Effector memory CD8-positive, alpha-beta T cell (primary cell): ENCODE measurements around the gene GRM8.

Source experiments
- ATAC-seq: fragments of 150-1000 bp; cut with Tn5 transposase; replicated peaks from 2 replicates; pipeline ENCODE4 v1.10.0; 2021; ENCODE audit warnings: mild to moderate bottlenecking, moderate library complexity
- DNase-seq, 3 experiments: peaks; one replicate each; pipeline ENCODE4 v3.0.0; 2021
- H3K27ac Mint-ChIP-seq, 2 donors: one replicate each; pipeline ENCODE4 v1.8.0; 2022; ENCODE audit warnings: mild to moderate bottlenecking in 2 of 2, mixed read lengths in 2 of 2, moderate library complexity in 2 of 2
- H3K27me3 Mint-ChIP-seq, 2 donors: one replicate each; pipeline ENCODE4 v1.8.0; 2022; ENCODE audit warnings: mixed read lengths in 2 of 2
- H3K36me3 Mint-ChIP-seq: one replicate; pipeline ENCODE4 v1.8.0; 2022; ENCODE audit warnings: mild to moderate bottlenecking, moderate library complexity, mixed read lengths; ENCODE audit not compliant: insufficient read depth
- H3K4me1 Mint-ChIP-seq, 2 donors: one replicate each; pipeline ENCODE4 v1.8.0; 2022; ENCODE audit warnings: low read depth in 2 of 2, mixed read lengths in 2 of 2
- H3K4me3 Mint-ChIP-seq, 2 donors: one replicate each; pipeline ENCODE4 v1.8.0; 2022; ENCODE audit warnings: mild to moderate bottlenecking in 2 of 2, mixed read lengths in 2 of 2, moderate library complexity in 2 of 2
- H3K9me3 Mint-ChIP-seq, 2 donors: one replicate each; pipeline ENCODE4 v1.8.0; 2022; ENCODE audit warnings: mixed read lengths in 2 of 2

Gene GRM8

DNA sequence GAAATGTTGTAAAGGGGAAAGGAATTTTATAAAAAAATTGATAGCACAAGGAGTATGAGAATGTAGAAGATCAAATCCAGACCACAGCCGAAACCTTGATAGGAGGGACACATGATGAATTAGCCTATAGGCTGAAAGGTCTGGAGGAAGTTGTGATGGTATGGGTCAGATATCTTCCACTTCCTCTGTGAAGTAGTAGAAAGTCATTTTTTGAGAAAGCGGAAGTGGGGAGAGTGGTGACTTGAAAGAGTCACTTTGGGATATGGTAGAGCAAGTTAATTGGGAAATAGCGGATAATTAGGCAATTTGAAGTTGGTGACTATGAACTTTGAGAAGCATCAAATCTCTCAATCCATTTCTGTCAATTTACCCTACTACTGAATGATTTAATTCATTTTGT, 99.4 kb downstream of the GRM8 start:
- Mint-ChIP-seq H3K4me1 (no peaks in the 10 kb centered on the region), H3K4me3 (no peak overlapping the region), H3K9me3 (no peaks in the 10 kb centered on the region), H3K36me3 (no peaks in the 10 kb centered on the region), H3K27me3 (peaks cover 12 to 18% of the 10 kb centered on the region in 2 donors), H3K27ac (no peak overlapping the region)
- ATAC-seq (no peak), DNase-seq (no peak)

DNA sequence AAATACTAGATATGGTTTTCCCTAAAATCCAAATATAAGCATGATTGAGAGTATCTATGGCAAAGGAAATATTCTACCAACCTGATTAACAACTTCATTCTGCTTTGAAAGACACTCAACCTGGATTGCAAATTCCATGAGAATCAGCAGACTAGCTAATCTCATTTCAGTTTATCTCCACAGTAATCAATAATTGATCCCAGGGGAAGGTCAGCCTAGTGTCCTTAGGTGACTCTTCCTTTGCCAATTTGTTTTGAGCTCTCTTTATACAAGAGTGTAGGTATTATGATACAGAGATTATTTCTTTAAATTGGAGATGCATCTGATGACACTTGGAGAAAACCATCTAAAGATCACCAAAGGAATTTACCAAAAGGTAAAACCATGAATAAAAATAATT, 100.3 kb downstream of the GRM8 start:
- Mint-ChIP-seq H3K9me3 (no peaks in the 10 kb centered on the region), H3K27ac (no peak overlapping the region), H3K27me3 (peaks cover 12 to 18% of the 10 kb centered on the region in 2 donors), H3K36me3 (no peaks in the 10 kb centered on the region), H3K4me3 (no peak overlapping the region), H3K4me1 (no peaks in the 10 kb centered on the region)
- DNase-seq, result no peak
- ATAC-seq, result no peak

DNA sequence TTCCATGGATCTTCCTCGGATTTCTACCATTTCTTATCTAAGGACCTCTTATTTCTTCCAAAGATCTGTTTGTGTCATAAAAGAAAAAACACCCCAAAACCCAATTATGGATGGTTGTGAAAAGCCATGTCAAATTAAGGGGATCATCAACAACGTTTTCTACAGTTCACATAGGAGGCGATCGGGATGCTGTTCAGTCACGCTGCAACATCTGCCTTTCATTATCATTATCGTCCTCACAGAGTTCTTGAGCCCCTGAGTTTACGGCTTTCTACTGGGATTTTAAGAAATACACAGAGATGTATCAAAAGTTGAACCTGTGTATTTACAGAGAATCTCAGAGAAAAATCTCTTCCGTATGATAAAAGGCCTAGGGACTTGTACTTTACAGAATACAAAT, 101.4 kb downstream of the GRM8 start:
- H3K36me3 Mint-ChIP-seq, result no peaks in the 10 kb centered on the region
- peaks cover 12 to 17% of the 10 kb centered on the region in 2 donors for H3K27me3 Mint-ChIP-seq
- no peaks in the 10 kb centered on the region for H3K9me3 Mint-ChIP-seq
- H3K4me1 Mint-ChIP-seq, result no peaks in the 10 kb centered on the region
- no peak overlapping the region for H3K27ac Mint-ChIP-seq
- no peak for ATAC-seq
- no peak for DNase-seq
- no peak overlapping the region for H3K4me3 Mint-ChIP-seq

DNA sequence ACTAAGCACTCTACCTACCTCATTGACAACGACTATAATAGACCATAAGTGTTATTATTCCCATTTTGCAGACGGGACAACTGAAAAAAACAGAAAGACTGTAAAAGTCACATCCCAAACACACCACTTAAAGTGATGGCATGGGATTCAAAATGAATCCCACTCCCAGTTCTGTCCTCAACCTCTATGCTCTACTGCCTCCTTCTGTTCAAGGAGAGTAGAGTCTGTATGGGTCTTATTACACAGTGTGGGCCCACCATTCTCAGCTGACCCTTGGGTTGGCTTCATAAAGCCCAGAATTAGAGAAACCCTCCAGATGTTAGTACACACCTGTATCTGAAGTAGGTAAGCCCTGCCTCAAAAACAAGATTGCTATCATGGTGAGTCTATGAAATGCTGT, 102.2 kb downstream of the GRM8 start:
- ATAC-seq, result no peak
- no peaks in the 10 kb centered on the region for H3K4me1 Mint-ChIP-seq
- no peaks in the 10 kb centered on the region for H3K9me3 Mint-ChIP-seq
- H3K36me3 Mint-ChIP-seq, result no peaks in the 10 kb centered on the region
- no peak for DNase-seq
- peaks cover 9 to 12% of the 10 kb centered on the region in 2 donors for H3K27me3 Mint-ChIP-seq
- H3K27ac Mint-ChIP-seq, result no peak overlapping the region
- H3K4me3 Mint-ChIP-seq, result no peak overlapping the region

DNA sequence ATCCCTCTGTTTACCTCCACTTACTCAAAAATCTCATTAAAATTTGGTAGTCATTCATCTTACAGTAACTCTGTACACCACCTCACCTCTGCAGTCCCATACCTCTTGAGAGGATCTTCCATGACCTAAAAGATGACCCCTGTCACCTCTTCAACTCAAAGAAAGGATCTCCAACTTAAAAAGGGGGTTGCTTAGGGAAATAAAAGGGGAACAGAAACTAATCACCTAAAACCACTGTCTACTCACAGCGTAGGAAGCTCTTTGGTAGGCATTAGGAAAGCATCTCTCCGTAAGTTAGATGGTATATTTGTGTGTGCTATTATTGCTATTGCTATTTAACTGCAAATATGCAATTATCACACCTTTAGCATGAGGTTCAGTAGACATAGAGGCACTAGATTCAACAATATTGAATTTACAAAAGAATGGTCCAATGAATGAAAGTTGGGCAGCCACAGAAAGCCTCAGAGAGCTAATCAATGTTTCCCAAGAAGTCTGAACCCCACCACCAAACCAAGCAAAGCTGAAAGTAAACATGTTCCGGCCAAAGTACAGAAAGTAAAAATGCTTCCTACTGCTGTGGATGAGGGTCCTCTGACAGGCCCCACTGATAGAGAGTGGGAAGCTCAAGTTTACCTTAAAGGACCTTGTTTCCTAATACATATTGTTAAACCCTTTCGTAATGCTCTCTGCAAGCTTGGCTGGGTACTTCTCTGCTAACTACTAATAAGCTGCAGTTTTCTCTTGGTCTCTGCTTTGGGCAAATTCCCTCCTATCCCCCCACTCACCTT, 105.8 kb downstream of the GRM8 start:
- no peaks in the 10 kb centered on the region for H3K9me3 Mint-ChIP-seq
- H3K27me3 Mint-ChIP-seq, result peaks cover 0 to 6% of the 10 kb centered on the region in 2 donors
- DNase-seq (no peak), ATAC-seq (no peak)
- H3K4me1 Mint-ChIP-seq, result no peaks in the 10 kb centered on the region
- no peak overlapping the region for H3K27ac Mint-ChIP-seq
- H3K36me3 Mint-ChIP-seq, result no peaks in the 10 kb centered on the region
- no peak overlapping the region for H3K4me3 Mint-ChIP-seq

DNA sequence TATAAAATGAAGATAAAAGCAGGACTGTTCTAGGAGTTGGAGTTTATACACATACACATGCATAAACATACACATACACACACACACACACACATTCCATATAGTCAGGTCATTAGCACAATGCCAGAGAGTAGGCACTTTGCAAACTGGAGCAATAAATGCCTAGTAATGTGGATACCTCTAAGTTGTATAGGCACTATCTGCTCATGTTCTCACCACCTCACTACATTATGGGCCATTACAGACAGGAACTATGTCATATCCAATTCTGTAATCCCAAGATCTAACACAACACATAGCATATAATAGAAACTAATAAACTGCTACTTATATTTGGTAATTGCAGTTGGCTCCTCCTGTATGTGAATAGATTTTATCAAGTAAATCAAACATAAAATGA, 115.6 kb downstream of the GRM8 start:
- Mint-ChIP-seq H3K9me3 (peaks cover 0 to 2% of the 10 kb centered on the region in 2 donors), H3K36me3 (no peaks in the 10 kb centered on the region)

DNA sequence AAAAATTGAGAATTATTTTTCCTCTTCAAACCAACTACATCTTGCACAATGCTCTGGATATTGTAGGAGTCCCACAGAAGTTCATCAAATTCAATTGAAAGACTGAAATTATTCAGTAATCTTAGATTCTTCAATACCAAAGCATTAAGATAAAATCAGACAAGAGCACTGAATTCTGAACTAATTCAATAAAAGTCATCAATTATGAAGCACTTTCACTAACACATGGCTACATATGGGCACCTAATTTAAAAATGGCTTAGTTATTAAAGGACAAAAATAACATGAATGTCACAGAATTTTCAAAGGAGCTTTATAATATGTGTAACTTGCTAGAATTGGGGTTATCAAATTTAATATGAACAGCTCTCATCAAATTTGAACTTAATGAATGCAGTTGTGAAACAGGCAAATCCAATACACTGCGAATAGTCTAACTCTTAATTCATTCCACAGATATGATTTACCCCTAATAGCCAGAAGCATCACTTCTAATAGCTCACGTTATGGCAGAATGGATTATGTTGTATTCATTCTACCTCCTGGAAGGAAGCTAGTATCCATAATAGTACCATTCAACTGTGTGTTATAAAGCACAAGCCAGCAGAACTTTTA, 116.8 kb downstream of the GRM8 start:
- no peaks in the 10 kb centered on the region for H3K36me3 Mint-ChIP-seq
- peaks cover 0 to 8% of the 10 kb centered on the region in 2 donors for H3K27me3 Mint-ChIP-seq
- H3K9me3 Mint-ChIP-seq, result peaks cover 0 to 2% of the 10 kb centered on the region in 2 donors
- no peak overlapping the region for H3K4me3 Mint-ChIP-seq
- no peak for DNase-seq
- no peak for ATAC-seq
- H3K4me1 Mint-ChIP-seq, result no peaks in the 10 kb centered on the region
- H3K27ac Mint-ChIP-seq, result no peak overlapping the region

More for the DNA sequence above, 115.6 kb downstream of the GRM8 start:
- ATAC-seq (no peak), DNase-seq (no peak)
- Mint-ChIP-seq H3K4me1 (no peaks in the 10 kb centered on the region), H3K27ac (no peak overlapping the region), H3K27me3 (peaks cover 0 to 10% of the 10 kb centered on the region in 2 donors), H3K4me3 (no peak overlapping the region)

DNA sequence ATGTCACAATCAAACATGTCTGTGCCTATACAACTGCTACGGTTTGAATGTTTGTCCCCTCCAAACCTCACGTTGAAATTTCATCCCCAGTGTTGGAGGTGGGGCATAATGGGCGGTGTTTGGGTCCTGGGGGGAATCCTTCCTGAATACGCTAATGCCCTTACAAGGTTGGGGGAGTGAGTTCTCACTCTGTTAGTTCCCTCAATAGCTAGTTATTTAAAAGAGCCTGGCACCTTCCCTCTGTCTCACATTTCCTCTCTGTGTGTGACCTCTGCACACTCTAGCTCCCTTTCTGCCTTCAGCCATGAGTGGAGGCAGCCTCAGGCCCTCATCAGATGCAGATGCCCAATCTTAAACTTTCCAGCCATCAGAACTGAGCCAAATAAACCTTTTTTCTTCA, 129.5 kb downstream of the GRM8 start:
- Mint-ChIP-seq H3K27me3 (peaks cover 0 to 6% of the 10 kb centered on the region in 2 donors), H3K36me3 (no peaks in the 10 kb centered on the region), H3K9me3 (peaks cover 0 to 5% of the 10 kb centered on the region in 2 donors), H3K27ac (no peak overlapping the region), H3K4me3 (no peak overlapping the region), H3K4me1 (no peaks in the 10 kb centered on the region)
- no peak for DNase-seq
- ATAC-seq, result no peak

DNA sequence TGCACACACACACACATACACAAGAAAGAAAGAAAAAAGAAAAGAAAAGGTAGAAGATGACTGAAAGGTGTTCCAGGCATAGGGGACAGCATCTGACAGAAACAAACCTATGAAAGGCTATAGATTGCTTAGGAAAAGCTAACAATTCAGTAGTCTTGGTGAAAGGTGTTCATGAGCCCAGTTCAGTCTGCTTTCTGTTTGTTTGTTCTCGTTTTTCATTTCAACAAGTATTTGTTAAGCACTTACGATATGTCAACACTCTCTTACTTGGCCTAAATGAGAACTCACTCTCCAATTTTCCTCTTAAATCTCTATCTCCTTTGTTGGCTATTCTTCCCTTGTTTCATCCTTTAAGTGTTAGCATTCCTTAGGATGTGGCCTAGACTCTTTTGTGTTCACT, 133.2 kb downstream of the GRM8 start:
- no peak overlapping the region for H3K27ac Mint-ChIP-seq
- H3K4me3 Mint-ChIP-seq, result no peak overlapping the region
- no peaks in the 10 kb centered on the region for H3K4me1 Mint-ChIP-seq
- no peaks in the 10 kb centered on the region for H3K36me3 Mint-ChIP-seq
- H3K27me3 Mint-ChIP-seq, result peaks cover 0 to 6% of the 10 kb centered on the region in 2 donors
- H3K9me3 Mint-ChIP-seq, result peaks cover 0 to 3% of the 10 kb centered on the region in 2 donors
- ATAC-seq (no peak), DNase-seq (no peak)

DNA sequence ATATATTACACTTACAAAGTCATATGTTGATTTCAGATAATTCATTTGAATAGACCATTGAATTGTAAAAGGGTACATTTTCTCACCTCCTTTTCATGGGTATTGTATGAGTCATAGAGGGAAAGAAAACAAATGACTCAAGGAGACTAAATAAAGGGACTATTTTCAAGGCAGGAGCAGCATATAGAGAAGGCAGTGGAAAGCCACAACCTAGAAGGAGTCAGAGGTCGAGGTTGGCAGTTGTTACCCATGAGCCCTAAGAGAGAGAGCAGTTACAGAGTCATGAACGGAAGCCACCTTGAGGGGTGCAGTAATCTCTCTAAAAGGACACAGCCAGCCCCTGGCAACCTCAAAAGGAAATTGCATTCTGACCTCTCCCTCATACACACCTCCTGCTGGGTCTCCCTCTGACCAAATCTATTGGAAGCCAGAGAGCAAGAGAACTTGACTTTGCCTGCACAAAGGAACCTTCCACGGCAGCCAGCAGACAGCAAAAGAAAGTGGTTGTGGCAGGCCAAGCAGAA, 137.9 kb downstream of the GRM8 start:
- no peak overlapping the region for H3K27ac Mint-ChIP-seq
- H3K36me3 Mint-ChIP-seq, result no peaks in the 10 kb centered on the region
- H3K4me1 Mint-ChIP-seq, result no peaks in the 10 kb centered on the region
- DNase-seq (no peak), ATAC-seq (no peak)
- H3K4me3 Mint-ChIP-seq, result no peak overlapping the region
- H3K27me3 Mint-ChIP-seq, result no peaks in the 10 kb centered on the region
- peaks cover 3 to 16% of the 10 kb centered on the region in 2 donors for H3K9me3 Mint-ChIP-seq

DNA sequence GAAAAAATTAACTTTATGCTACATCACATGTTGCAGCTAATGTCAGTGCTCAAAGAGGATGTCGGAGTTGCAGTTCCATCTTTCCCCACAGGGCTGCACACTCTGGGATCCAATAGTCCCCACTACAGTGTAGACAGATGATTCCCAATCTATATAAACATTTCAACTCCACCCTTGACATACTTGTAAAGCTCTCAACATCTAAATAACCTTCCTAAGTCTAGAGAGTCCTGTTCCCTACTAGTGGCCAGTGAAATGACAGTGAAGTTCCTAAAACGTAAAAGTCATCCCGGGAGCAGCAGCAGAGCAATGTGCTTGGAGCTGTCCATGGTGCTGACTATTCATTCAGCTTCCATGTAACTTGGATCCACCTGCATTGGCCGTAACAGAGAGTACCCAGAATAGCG, 145.1 kb downstream of the GRM8 start:
- H3K9me3 Mint-ChIP-seq, result peaks cover 6 to 23% of the 10 kb centered on the region in 2 donors
- H3K4me1 Mint-ChIP-seq, result no peaks in the 10 kb centered on the region
- no peaks in the 10 kb centered on the region for H3K36me3 Mint-ChIP-seq
- no peaks in the 10 kb centered on the region for H3K27me3 Mint-ChIP-seq
- no peak overlapping the region for H3K4me3 Mint-ChIP-seq
- DNase-seq (peak in 1 of 3 experiments; percentile 3), ATAC-seq (no peak)
- no peak overlapping the region for H3K27ac Mint-ChIP-seq

DNA sequence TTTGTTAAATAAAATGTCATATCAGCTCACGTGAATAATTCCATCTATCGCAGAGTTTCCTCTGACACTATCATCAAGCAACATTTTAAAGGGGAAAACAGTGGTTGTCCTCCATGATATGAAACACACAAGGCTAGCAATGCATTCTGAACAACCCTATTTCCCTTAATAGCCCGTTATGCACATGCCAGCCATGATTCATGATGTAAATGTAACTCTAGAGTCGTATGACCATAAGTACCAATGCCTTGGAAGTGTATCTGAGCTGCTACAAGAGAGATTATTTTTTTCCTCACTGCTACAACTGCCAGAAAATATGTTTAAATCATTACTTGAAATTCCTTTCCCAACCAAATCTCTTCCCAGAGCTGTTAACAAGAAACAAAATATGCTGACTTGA, 159.4 kb downstream of the GRM8 start:
- Mint-ChIP-seq H3K27me3 (no peaks in the 10 kb centered on the region), H3K36me3 (no peaks in the 10 kb centered on the region), H3K4me1 (no peaks in the 10 kb centered on the region), H3K4me3 (no peak overlapping the region), H3K27ac (no peak overlapping the region), H3K9me3 (peaks cover 7 to 8% of the 10 kb centered on the region in 2 donors)
- DNase-seq (no peak), ATAC-seq (no peak)

DNA sequence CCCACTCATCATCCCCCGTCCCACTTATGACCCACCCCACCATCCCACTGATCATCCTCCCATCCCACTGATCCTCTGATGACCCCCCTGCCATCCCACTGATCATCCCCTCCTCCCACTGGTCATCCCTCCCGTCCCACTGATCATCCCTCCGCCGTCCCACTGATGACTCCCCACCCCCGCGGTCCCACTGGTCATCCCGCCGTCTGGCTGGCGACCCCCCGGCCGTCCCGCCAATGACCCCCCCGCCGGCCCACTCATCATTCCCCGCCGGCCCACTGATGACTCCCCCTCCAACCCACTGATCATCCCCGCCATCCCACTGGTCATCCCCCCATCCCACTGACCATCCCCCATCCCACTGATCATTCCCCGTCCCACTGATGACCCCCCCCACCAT, 161.1 kb downstream of the GRM8 start:
- Mint-ChIP-seq H3K9me3 (peaks cover 7 to 8% of the 10 kb centered on the region in 2 donors), H3K4me3 (no peak overlapping the region), H3K27me3 (no peaks in the 10 kb centered on the region), H3K27ac (no peak overlapping the region), H3K4me1 (no peaks in the 10 kb centered on the region), H3K36me3 (no peaks in the 10 kb centered on the region)
- no peak for DNase-seq
- ATAC-seq, result no peak

DNA sequence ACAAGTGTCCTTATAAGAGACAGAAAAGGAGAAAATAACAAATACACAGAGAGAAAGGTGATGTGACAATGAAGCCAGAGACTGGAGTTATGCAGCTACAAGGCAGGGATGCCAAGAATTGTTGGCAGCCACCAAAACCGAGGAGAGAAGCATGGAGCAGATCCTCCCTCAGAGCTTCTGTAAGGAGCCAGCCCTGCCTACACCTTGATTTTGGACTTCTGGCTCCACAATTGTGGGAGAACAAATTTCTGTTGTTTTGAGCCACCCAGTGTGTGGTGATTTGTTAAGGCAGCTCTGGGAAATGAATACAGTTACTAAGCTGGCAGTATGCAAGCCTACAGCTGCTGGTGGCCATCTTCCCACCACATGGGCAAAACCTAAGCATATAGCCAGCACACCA, 163.6 kb downstream of the GRM8 start:
- H3K27me3 Mint-ChIP-seq, result no peaks in the 10 kb centered on the region
- no peak overlapping the region for H3K27ac Mint-ChIP-seq
- H3K36me3 Mint-ChIP-seq, result no peaks in the 10 kb centered on the region
- peaks cover 7 to 10% of the 10 kb centered on the region in 2 donors for H3K9me3 Mint-ChIP-seq
- ATAC-seq (no peak), DNase-seq (no peak)
- no peaks in the 10 kb centered on the region for H3K4me1 Mint-ChIP-seq
- no peak overlapping the region for H3K4me3 Mint-ChIP-seq
